ENCODE results near the gene RAD51B. TPM values are rescaled to one million over a fixed set of nuclear protein-coding genes. Genes with fewer than 3 reads are reported as not detected.

The RAD51B gene
- polyA plus RNA-seq, 1 donor: 13.3 TPM

DNA sequence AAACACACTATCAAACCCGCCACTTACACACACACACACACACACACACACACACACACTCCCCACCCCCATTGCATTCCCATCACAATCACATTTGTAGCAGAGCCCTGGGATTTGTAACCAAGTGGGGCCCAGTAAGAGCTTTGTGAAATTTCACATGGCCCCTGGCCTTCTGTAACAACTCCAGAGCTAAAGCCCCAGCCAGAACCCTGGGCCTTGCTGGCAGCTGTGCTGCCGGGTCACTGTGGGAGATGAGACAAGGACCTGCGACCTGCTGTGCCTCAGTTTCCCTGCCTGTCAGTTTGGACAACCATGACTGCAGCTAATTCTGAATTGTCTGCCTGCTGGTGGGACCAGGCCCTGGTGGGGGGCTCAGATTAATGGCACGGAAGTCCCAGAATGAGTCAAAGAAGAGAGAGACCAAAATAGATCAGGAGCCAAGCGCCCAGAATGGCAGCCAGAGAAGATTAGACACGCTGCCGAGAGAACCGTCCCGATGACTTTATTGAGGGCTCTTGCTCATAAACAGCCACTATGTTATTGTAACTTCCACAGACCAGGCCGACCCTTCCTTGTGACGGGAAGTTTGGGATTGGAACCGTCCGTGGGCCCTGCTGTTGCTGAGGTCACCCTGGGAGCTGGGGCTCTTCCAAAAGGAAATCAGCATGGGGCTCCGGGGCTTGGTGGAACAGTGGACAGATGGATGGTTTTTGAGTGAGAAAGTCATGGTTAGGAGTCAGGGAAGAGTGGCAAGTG, 850.2 kb downstream of the RAD51B start:
- no peak for DNase-seq

GRCh38 chr14:68670359-68670715, 850.8 kb downstream of the RAD51B start:
- DNase-seq: no peak

GRCh38 chr14:68671909-68672308, 852.3 kb downstream of the RAD51B start:
- no peak for DNase-seq

GRCh38 chr14:68672609-68673285, 853.2 kb downstream of the RAD51B start:
- no peak for DNase-seq

GRCh38 chr14:68673464-68673863, 853.9 kb downstream of the RAD51B start:
- DNase-seq: no peak

DNA sequence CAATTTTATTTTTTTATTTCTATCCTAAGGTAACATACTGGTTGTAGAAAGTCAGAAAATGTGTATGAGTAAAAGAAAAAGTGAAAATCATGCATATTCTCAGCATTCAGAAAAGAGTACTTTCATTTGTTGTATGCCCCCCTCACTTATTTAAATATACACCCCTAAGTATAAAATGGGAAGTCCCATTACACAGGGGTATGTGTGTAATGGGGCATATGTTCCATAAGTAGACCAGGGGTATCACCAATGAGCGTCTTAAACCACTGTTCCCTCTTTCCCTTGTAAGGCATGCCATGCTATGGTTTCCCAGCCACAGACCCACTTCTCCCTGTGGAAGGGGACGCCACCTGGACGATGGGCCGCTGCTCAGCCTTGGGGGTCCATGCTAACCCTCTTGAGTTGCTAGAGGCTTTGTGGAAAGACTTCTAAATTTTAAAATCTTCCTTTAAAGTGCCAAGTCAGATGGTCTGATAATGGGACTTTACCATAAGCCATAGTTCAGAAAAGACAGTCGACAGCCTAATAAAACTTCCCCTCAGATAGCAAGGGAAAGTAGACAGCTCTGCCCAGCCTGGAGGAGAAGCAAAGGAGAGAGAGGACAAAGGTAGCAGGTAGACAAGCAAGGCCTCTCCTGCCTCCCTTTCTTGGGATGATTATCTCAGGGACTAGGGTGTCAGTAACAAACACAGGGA, 855.1 kb downstream of the RAD51B start:
- DNase-seq: no peak

GRCh38 chr14:68675233-68675577, 855.6 kb downstream of the RAD51B start:
- no peak for DNase-seq

- no peak for DNase-seq
These were observed 856.9 kb downstream of the RAD51B start for GRCh38 chr14:68676511-68676943.

GRCh38 chr14:68677476-68677875, 857.9 kb downstream of the RAD51B start:
- no peak for DNase-seq

DNA sequence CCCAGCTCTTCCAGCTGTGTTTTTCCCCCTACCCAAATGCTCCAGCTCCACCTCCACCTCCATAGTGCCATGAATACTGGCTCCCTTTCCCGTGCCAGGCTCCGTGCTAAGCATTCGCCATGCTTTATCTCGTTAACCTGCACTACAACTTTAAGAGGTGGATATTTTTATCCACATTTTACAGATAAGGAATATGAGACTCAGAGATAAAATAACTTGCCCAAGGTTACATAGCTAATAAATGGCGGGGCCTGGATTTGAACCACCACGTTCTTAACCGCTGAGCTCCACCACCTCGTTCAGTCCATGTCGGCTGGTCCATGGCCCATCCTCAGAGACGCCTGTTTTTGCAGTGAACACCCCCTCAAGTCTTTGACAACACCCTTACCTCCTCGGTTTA, 858.3 kb downstream of the RAD51B start:
- no peak for DNase-seq

- no peak for DNase-seq
These were observed 858.9 kb downstream of the RAD51B start for GRCh38 chr14:68678471-68678870.

DNA sequence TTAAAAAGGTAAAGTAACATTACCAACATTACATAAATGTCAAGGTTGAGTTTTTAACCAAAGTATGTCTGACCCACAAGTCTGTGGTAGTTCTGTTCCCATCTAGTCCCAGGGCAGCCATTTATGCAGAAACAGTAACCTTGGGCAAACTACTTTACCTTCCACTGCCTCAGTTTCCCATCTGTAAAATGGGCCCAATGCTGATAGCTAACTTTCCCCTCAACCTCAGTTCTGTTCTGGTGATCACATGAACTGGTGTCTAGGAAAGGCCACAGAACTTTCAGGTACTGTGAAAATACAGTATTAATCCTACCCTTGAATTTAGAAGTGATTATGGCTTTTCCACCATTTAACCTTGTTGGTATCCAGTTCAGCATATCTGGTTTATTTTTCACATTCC, 859.7 kb downstream of the RAD51B start:
- DNase-seq: no peak

GRCh38 chr14:68679746-68680467, 860.3 kb downstream of the RAD51B start:
- DNase-seq: no peak

DNA sequence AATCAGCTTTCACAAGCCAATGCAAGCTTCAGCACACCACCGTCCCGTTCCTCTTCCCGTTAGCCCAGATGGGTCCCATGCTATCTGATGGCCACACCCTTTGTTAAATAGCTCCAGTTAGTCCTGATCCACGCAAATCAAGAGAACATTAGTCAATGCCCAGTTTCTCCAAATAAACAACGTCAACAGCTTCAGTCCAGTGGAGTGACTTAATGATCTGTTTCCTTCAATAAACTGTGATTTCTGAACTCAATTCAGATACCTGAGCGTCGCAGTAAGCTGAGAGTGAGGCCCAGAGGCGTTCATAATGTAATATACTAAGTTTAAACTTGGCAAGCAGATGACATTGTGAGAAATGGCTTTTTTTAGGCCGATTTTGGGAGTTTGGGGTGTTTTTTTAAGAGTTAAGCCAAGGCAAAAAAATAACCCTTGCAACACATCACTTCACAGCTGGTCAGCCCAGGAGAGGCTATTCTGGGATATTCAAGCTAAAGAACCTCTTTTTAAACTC, 861.0 kb downstream of the RAD51B start:
- DNase-seq: no peak

DNA sequence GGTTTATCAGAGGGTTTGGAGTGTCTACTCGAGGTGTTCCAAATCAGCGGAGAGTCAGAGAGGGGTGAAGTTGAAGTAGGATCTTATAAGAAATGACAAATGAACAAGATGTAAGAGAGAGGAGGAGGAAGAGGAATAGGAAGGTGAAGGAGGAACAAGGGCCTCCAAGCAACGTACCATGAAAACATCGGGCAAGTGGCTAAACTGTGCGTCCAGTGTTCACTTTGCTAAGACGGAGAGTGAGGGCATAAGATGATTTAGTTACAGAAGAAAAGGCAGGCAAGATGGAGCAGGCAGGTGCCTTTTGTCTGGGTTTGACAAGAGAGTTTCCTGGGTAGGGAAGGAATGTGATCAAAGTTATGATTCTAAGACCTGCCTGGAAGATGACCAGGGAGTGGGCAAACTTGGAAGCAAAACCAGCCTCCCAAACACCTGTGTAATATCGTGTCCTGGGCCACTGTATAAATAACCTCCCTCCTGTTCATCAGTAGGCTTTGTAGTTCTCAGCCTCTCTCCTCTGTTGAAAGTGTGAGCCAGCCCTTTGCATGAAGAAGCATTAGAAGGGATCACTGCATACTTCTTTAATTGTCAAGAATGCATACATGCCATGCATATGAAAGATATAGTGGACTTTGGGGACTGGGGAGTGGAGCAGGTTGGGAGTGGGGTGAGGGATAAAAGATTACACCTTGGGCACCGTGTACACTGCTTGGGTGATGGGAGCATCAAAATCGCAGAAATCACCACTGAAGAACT, 861.9 kb downstream of the RAD51B start:
- DNase-seq: no peak

DNA sequence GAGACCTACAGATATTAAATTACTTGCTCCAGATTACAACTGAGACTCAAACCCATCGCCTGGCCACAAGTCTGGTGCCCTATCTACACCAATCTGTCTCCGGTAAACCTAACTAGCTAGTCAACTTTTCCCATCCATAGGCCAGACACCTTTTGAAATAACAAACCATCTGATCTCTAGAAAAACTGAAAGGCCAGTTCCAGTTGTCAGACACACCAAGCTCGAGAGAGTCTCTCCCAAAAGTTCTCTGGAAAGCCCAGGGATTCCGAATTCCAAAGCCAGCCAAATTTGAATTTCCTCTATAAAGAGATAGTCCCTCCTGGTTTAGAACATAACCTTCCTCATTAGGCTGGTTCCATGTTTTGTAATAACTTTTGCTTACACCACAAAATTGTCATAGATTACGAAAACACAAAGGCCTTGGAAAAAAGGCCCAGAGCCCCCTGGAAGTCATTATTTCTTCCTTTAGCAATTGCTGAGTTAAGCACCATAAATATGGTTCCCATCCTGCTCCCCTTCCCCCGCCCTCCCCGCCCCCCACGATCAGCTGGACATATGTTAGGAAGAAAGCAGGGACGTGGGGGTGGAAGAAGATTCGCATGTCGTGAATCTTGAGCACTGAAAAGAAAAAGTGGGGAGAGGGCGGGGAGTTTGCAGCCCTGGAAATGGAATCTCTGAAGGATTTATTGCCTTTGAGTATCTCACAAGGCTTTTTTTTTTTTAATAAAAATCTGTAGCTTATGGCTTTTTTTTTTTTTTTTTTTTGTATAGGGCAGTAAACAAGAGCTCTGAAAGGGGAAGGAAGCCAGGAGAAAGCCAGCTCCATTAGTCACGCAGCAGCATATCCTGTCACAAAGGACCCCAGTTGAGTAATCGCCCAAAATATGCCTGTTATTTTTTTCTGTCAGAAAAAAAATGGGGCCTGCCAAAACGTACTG, 862.9 kb downstream of the RAD51B start:
- peak; percentile 75 for DNase-seq

- no peak for DNase-seq
These were observed 863.7 kb downstream of the RAD51B start for GRCh38 chr14:68683326-68683725.

DNA sequence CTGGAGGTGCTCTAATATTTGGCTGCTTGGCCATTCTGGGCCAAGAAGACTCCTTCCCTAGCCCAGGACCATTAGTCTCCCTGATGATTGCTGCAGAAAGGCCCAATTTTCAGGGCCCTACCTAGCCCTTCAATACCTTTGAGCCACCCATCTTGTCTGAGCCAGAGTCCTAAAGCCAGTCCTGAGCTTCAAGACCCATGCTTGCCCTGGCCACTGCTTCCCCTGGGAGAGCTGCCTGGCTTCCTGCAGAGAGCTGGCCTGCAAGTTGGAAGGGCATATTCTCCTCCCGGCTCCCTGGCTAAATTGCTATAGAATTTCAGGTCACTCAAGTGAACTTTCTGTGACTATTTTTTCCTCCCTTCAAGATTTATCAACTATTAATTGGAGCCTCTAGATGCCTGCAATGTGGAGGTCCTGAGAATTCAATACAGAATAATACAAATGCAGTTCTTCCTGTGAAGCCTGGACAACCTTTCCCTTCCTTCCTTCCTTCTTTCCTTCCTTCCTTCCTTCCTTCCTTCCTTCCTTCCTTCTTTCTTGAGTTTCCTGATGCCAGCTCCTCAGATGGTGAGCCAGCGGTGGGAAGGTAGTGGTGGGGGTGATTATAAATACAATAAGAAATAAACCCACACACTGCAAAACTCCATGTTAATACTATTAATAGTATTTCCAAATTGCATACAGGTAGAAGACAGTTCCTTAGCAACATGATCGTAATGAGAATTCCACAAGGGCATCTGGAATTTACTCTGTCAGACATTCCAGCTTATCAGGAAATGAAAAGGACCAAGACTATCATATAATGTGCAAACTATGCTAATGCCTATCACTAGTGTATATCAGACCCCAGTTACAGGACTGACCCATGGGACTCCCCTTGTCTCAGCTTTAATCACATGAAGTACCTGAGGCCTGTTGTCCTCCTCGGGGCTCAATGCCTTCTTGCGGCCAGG, 865.2 kb downstream of the RAD51B start:
- DNase-seq: no peak

Data from left kidney (tissue), 2 donors.